HG03558 (cell line): ENCODE data around the gene MX1.

Source experiments
- ATAC-seq: cut with Tn5 transposase; IDR thresholded peaks from one replicate; pipeline ENCODE4 v1.9.1; 2021; ENCODE audit warnings: moderate number of reproducible peaks; ENCODE audit not compliant: unreplicated experiment; ENCODE audit errors: extremely low read depth

The MX1 gene

DNA sequence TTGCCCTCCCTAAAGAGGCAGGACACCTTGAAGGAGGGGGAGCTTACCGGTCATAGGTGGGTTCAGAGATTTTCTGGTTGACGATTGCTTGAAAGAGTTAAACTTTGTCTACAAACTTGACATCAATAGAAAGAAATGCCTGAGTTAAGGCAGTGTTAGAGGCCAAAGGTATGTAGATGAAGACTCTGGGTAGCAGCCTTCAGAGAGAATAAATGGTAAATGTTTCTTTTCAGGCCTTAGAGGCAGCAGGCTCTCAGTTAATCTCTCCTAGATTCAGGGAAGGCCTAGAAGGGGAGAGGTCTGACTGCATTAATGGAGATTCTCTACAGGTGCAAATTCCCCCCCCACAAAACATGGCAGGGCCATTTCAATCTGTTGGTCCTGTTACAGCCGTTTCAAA, 27.7 kb downstream of the MX1 start:
- no peak for ATAC-seq

DNA sequence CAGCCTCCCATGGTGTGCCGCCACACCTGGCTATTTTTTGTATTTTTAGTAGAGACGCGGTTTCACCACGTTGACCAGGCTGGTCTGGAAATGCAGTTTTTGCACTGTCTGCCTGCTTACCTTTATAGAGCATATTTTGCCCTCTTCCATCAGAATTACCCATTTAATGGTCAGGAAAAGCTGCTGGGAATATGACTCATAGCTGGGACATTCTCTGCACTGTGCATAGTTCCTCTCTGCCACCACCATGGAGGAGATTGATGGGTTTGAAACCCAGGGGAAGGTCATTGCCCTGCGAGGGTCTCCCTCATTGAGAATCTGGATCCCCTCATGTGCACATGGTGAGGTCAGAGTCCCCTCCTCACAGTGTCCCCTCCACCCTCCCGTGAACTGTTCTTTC, 32.1 kb downstream of the MX1 start:
- ATAC-seq = no peak

DNA sequence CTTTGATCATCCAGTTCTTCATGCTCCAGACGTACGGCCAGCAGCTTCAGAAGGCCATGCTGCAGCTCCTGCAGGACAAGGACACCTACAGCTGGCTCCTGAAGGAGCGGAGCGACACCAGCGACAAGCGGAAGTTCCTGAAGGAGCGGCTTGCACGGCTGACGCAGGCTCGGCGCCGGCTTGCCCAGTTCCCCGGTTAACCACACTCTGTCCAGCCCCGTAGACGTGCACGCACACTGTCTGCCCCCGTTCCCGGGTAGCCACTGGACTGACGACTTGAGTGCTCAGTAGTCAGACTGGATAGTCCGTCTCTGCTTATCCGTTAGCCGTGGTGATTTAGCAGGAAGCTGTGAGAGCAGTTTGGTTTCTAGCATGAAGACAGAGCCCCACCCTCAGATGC, 32.5 kb downstream of the MX1 start:
- no peak for ATAC-seq

DNA sequence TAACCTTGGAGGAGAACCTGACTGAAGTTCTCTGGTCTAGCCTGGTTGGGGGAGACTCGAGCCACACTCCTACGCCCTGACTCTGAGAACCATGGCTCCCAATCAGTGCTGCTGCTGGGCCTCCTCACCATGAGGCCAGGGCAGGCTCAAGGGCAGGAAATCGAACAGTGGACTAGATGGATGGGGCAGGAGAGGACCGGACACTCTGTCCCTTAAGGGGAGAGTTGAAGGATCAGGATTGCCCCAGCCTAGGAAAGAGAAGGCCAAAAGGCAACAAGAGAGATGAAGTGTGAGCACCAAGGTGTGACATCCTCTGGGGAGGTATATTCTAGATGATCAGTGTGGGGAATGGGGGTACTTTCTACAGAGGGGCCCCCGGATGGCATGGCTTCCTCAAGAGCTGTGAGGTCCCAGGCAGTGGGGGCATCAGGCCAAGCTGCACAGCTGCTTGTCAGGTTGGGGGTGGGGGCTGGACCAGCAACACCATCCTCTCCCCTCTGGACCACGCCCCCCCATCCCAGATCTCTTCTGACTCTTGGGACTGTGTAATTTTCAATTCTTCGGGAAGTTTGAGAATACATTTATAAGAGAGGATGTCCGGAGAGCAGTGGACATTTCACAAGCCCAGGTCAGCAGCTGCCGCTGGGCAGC, 34.0 kb downstream of the MX1 start:
- no peak for ATAC-seq

DNA sequence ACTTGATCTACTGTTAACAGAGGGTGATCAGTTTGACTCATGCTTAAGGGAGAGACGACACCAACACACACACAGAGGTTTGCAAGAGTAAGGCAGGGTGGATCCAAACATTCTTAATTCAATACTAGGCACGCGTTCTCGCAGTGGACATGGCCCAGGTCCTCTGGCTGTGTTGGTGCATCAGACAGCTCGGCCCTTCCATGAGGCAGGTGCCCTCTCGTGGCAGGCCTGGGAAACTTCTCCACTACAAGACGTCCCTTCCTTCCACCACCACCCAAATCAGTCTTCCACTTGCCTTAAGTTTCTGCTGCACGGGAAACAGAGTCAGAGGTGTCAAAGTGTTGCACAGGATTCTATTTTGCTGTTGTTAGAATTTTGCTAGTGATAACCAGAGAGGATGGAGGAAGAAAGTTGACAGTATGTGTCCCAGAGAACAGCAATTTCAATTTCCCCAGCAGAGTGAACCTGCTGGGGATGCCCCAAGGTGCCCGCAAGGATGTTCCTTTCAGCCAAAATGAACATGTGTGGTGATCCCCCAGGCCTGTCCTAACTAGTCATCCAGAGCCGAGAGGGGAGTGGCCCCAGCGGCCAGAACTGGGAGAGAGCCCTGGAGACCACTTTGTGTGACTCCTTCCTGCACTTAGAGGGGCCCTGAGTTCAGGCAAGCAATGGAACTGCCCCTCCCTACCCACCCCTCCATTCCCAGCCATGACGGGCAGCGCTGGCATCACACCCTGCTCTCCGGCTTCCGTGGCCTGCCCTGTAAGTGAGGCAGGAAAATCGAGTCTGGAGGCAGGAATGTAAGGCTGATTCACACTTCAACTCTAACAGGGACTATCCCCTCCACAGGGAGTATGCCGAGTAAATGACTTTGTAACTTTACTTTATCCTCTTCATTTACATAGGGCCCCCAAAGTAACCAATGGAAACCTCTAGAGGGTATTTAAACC, 34.8 kb downstream of the MX1 start:
- no peak for ATAC-seq

DNA sequence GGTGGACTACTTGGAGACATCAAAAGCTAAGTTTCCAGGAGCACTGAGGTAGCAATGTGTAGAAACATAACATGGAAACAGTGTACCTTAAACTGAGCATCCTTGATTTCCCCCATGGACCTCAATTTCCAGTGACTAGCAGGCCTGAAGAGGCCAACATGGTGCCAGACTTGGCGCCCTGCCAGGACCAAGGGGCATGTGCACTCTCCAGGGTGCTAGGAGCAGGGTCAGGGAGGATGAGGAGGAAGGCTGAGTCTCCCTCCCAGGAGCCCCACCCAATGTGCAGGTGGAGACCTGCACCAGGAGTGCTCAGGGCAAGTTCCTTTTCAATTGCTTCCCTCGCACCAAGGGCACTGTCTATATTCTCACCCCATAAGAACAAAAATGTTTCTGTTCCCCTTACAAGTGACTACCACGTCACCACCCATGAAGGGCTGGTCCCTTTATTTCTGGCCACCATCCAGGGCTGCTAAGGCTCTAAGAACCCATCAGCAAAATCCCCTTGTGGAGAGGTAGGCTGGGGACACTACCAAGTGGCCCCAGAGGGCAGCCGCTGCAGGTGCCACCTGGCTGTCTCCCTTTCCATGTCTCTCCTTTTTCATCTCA, 39.2 kb downstream of the MX1 start:
- no peak for ATAC-seq

DNA sequence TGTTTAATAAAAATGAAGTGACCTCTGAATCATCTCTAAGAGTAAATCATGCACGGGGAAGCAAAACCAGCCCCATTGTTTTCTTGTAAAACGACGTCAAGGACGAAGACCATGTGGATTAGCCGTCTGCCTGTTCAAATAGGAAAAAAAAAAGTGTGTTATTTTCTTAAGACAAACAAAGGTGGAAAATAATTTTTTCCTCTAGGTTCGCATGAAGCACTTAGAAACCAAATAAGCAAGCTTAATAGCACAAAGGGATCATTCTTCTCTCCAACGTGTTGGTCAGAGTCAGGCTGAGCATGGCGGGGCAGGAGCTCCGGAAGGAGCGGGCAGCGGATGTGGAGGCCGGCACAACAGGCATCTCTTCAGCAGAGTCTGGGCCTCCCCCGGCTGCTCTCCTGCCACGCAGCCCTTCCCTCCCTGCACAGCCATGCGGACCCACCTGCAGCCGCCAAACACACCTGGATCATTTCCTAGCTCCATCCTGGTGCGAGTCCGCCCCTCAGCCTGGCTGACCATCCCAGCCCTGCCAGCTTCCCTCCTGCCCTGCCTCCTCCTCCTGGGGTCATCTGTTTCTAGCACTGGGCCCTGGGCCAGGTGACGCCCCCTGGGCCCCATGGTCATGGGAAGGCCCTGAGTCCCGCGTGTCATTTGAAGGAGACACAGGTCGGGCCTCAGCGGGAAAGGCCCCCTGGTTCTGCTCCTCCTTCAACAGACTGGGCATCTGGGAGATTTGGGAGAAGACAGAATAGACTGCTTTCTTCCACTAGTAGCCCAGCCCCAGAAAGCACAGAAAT, 40.2 kb downstream of the MX1 start:
- no peak for ATAC-seq

DNA sequence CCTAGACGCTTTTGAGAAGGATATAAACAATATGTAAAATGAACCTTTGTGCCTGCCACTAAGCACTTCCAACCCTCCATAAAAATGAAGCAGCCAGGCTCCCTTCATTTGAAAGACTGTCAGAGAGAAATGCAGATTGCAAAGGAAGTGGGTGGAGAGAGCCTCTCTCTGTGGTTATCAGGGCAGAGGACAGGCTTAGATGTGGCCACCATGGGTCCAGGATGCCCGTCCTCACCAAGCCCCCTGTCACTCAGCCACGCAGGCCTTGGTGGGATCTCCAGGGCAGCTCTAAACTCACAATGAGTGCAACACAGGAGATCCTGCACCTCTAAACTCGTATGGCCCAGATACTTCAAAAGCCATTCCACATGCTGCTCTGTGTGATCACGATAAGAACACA, 44.0 kb downstream of the MX1 start:
- no peak for ATAC-seq

DNA sequence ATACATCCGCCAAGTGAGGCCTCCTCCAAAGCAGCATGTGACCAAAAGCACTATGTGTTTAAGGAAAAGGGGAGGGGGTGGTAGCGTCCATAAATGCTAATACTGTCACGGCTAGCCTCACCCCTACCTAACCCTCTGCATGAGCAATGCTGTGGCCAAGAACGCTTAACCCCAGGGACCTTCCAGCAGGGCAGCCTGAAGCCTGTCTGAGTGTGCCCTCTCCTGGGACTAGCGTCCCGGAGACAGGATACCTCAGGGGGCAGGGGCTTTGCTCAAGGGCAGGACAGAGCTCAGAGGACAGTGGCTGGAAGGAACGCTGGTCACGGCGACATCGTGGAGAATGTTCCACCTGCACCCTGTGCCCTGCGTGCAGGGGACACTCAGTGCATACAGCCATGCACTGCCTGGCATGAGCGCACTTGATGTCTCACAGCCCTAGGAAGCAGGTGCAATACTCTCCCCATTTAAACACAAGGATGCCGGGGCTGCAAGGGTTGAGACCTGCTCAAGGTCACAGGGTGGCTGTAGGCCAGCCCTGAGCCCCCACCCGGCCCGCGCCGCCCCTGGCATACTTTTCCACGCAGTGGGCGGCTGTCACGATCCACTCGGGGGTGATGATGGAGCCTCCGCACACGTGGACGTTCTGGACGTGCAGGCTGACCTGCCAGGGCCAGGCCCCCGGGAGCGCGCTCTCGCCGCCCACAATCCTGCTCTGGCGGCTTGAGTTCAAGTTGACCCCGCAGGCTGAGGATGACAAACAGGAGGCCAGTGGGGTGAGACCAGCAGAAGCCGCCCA, 46.9 kb downstream of the MX1 start:
- ATAC-seq = no peak

DNA sequence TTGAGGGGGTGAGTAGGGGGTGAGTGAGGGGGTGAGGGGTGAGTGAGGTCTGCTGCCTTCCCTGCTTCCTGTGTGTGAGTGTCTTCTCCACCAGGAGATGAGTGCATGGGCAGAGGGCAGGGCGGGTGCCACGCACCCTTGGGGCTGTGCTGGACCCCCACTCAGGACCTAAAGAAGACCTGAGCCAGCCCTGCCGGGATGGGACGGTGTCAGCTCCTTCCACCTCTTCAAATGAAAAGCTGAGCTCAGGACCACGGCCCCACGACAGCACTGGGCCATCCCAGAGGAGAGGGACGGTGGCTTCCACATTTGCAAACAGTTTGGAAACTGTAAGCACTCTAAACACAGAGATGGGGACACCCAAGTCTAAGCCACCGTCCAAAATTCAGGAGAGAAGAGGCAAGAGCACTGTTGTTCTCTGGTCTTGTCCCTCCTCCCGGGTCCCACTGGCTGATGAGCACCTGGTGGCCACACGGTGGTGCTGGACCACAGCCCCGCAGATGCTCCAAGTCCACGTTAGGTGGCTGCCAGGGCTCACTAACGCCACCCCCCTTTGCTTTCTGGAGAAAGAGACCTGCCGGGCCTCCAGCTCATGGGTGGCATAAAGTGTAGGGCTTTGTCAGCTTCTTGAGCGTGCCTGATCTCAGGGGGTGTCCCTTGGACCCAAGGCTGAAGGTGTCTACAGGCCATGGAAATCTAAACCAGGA, 49.8 kb downstream of the MX1 start:
- no peak for ATAC-seq

DNA sequence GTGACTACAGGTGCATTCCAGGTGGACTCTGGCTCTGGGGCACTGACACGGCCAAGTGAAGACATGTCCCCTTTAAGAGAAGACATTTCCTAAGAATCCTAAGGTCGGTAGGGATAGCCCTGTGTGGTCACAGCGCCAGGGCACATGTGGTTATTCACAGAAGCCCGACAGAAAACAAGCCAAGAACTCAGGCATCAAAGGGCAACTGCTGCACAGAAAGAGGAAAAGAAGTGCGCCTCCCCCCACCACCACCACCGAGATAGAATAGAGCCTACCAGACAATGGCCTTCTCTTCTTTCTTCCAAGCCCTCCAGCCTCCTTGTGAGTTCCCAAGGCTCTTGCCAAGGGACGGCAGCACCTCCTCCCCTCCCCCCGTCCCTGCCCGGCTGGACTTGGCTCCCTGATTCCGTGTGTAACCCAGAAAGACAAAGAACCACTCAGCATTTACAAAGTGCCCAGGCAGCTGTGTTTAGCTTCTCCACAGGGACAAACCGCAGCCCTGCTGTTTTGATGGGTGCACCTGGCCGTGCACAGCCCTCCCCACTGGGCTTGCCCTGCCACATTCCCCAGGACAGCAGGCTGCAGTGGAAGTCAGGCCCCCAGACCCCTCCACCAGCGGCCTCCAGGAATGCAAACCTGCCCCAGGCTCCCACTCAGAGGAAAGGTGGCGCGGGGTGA, 51.7 kb downstream of the MX1 start:
- no peak for ATAC-seq

DNA sequence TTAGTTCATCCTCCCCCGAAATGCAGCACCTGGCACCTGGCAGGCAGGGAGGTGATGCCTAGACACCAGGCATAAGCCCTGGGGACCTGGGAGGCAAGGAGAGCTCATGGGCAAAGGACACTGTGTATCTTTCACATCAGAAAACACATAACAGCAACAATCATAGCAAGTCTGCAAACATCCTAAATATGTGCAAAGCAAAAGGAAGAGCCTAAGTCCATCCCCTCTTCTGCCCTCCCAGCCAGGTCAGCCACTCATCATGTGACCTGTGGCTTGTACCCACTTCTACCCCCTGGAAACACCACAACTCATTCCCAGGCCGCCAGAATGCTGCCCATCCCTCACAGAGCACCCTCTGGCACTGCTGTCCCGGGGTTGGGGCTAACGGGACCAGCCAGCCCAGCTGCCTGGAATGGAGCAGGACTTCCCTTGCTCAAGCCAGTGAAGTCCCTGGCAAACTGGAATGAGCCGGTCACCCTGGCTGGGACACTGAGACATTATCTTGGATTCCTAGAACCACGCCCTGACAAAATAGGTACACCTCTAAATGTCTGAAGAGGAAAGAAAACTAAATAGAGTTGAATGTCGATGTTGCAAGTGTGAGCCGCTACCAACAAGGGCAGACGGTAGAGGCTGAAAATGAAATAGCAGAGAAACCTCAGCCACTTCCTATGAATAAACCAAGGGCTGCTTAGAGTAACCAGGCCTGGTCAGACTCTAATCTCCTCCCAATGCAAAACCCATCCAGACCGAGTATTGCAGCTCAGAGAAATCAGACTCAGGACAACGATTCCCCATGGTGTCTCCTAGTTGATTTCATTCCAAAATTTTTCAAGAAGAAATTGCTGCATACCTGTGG, 52.5 kb downstream of the MX1 start:
- no peak for ATAC-seq

DNA sequence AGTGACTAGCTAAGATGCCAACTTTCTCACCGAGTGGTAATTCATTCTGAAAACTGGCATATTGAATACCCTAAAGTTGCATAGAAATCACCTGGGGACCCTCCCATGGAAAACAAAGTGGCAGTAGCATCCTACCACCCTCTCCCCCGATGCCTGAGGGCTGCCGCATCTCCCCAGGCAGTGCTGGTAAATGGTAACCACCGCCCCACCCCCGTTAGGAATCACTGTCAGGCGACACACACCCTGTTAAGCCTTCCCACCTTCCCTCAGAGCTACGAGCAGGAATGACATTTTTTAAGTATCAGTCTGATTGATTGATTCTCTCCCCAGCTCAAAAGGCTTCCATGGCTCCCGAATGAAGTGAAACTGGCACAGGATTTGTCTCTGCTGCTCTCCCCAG, 53.6 kb downstream of the MX1 start:
- ATAC-seq = no peak

DNA sequence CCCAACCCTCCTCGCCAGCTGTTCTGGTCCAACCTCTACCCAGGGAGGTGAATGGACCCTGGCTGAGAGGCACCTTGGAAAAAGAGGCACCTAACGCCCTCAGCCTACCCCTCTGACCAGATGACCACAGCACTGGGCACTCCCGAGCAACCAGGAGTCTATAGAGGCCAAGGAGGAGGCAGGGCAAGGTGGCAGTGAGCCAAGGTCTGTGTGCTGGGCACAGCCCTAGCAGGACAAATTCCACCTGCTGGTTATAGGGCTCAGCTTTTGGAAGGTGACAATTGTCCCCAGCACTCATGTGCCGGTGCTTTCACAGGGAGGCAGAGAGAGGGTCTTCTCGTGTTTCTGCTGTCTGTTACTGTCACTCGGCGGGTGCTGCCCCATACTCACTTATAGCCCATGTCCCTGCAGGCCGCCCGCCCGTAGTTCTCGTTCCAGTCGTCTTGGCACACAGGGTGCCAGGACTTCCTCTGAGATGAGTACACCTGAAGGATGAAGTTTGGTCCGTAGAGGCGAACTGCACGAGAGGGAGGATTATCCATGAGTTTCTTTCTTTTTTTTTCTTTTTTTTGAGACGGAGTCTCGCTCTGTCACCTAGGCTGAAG, 54.1 kb downstream of the MX1 start:
- ATAC-seq = no peak

DNA sequence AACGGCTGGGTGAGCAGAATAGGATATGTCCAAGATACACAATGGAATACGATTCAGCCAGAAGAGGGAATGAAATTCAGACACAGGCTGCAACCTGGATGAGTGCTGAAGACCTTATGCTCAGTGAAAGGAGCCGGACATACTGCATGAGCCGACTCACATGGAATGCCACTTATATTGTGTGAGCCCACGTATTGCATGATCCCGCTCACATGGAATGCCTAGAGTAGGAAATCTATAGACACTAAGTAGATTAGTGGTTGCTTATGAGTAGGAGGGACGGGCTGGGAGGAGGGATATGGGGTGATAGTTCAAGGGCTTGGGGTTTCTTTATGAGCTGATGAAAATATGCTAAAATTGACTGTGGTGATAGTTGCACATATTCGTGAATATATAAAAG, 55.2 kb downstream of the MX1 start:
- ATAC-seq = no peak

DNA sequence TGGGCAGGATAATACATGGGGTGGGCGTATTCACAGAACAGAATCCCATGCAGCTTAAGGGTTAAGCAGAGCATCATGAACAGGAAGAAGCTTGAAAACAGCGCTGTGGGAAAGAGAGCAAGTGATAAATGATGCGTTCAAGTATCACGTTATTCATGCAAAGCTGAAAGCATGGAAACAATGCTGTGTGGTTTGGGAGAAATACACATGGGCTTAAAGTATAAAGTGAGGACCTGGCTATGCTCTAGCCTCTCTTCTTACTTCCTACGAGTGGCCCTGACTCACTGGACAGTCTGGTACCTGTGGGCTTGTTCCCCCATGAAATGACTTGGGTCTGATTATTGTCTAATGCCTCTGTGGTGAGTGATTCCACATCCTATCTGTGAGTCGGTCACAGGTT, 56.3 kb downstream of the MX1 start:
- ATAC-seq = no peak

DNA sequence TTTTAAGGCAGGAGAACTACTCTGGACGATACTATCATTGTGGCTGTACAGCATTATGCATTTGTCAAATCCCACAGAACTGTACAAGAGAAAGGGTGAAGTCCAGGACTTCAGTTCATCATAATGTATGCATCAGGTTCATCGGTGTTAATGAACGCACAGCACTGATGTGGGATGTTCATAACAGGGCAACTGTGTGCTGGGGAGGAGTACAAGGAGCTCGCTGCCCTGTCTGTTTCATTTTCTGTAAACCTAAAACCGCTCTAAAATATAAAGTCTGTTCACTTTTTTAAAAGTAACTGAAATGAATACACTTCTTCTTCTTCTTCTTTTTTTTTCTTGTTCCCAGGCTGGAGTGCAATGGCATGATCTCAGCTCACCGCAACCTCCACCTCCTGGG, 56.9 kb downstream of the MX1 start:
- no peak for ATAC-seq
